OCI-LY7 (cell line): ENCODE data around the gene GLYATL2. TPM values are rescaled to one million over a fixed set of nuclear protein-coding genes. Genes with fewer than 3 reads are reported as not detected.

Source experiments
- BruUV-seq: library from RNA; stranded (reverse); fragments of 400-500 nt; replicated peaks from 2 replicates; lab custom pipeline; 2021; lab: Mats Ljungman, UMichigan
- CTCF ChIA-PET: fragments of 300-600 bp; sonication (Branson Sonifier 250); formaldehyde crosslinking; loops from one replicate; lab custom pipeline; 2022; ENCODE audit warnings: antibody characterized with exemption; ENCODE audit not compliant: unreplicated experiment; lab: Charles Lee
- POLR2A ChIA-PET: fragments of 300-600 bp; sonication (Branson Sonifier 250); formaldehyde crosslinking; loops from one replicate; lab custom pipeline; 2022; ENCODE audit warnings: antibody characterized with exemption; lab: Charles Lee
- DNase-seq: peaks from one replicate; pipeline ENCODE4 v3.0.0-alpha.2; 2015; ENCODE audit warnings: low spot score
- H2AFZ ChIP-seq: fragments of 200-600 bp; sonication (generic), shearing (Covaris generic); 2 replicates; pipeline ENCODE4 v1.6.1; 2014; ENCODE audit warnings: mild to moderate bottlenecking, antibody characterized with exemption, low read length, moderate library complexity
- H3K27ac ChIP-seq: fragments of 200-600 bp; sonication (generic); 2 replicates; pipeline ENCODE4 v1.5.1; 2014; ENCODE audit warnings: mixed run types, low read depth, mild to moderate bottlenecking, moderate library complexity, low read length, inconsistent platforms; ENCODE audit not compliant: poor library complexity, severe bottlenecking
- H3K36me3 ChIP-seq: fragments of 200-600 bp; sonication (generic); 2 replicates; pipeline ENCODE4 v1.6.1; 2014; ENCODE audit warnings: mild to moderate bottlenecking, antibody characterized with exemption, low read length, moderate library complexity, mixed read lengths; ENCODE audit not compliant: insufficient read depth
- H3K4me1 ChIP-seq: fragments of 200-600 bp; sonication (generic); 2 replicates; pipeline ENCODE4 v1.5.1; 2014; ENCODE audit warnings: mild to moderate bottlenecking, low read length; ENCODE audit not compliant: insufficient read depth, poor library complexity, severe bottlenecking
- H3K4me2 ChIP-seq: fragments of 200-600 bp; sonication (generic); 2 replicates; pipeline ENCODE4 v1.6.1; 2014; ENCODE audit warnings: mild to moderate bottlenecking, low read length
- H3K4me3 ChIP-seq: fragments of 200-600 bp; sonication (generic); 2 replicates; pipeline ENCODE4 v1.5.1; 2014; ENCODE audit warnings: mild to moderate bottlenecking, low read depth, low read length; ENCODE audit not compliant: poor library complexity, severe bottlenecking
- H3K79me2 ChIP-seq: fragments of 200-600 bp; sonication (generic); 2 replicates; pipeline ENCODE4 v1.6.1; 2016; ENCODE audit warnings: low read depth, mild to moderate bottlenecking, low read length, moderate library complexity, mixed read lengths; ENCODE audit not compliant: insufficient read depth
- H3K9me2 ChIP-seq: fragments of 200-600 bp; sonication (generic); 2 replicates; pipeline ENCODE4 v1.6.1; 2016; ENCODE audit warnings: mild to moderate bottlenecking, low read length, mixed read lengths; ENCODE audit not compliant: insufficient read depth
- H3K9me3 ChIP-seq: fragments of 200-600 bp; sonication (generic); 2 replicates; pipeline ENCODE4 v1.6.1; 2014; ENCODE audit warnings: mild to moderate bottlenecking, mixed run types, low read length, mixed read lengths
- H4K20me1 ChIP-seq: fragments of 200-600 bp; sonication (generic); 2 replicates; pipeline ENCODE4 v1.6.1; 2014; ENCODE audit warnings: mild to moderate bottlenecking, antibody characterized with exemption, low read length, moderate library complexity, mixed read lengths; ENCODE audit not compliant: insufficient read depth
- CTCF ChIP-seq: fragments of 200-600 bp; sonication (generic); conservative IDR thresholded peaks from 2 replicates; pipeline ENCODE4 v1.5.1; 2014; ENCODE audit warnings: mild to moderate bottlenecking, antibody characterized with exemption, low read length, moderate library complexity, mixed read lengths
- EZH2phosphoT487 ChIP-seq: fragments of 200-600 bp; sonication (generic); IDR thresholded peaks from 2 replicates; pipeline ENCODE4 v1.6.1; 2018; ENCODE audit warnings: low read depth, borderline replicate concordance, mild to moderate bottlenecking, mixed run types, antibody characterized with exemption, low read length, moderate library complexity, mixed read lengths
- intact Hi-C: fragments of 100-400 bp; cut with micrococcal nuclease; formaldehyde crosslinking; loops from one replicate; pipeline ENCODE4 v1.10.0; 2022; ENCODE audit not compliant: unreplicated experiment
- total RNA-seq, 2 experiments: library from RNA; depleted of rRNA in 1 of 2; stranded (reverse); fragments of >200 nt in 1 of 2; shearing (Covaris generic) in 1 of 2; gene quantifications; 2 replicates each; pipeline ENCODE4 v1.2.3, GENCODE V29; 2014 to 2022

GLYATL2 gene
- total RNA-seq, 2 experiments from 2014 or later = not detected

GRCh38 chr11:58867556-58867955 is 23.1 kb upstream of the GLYATL2 start:
- Histone ChIP-seq H4K20me1 (no peaks in the 10 kb centered on the region), H3K36me3 (no peaks in the 10 kb centered on the region), H3K4me1 (no peaks in the 10 kb centered on the region), H3K4me3 (no peak overlapping the region), H3K9me3 (no peaks in the 10 kb centered on the region), H3K4me2 (no peak overlapping the region), H3K79me2 (no peaks in the 10 kb centered on the region), H3K9me2 (no peaks in the 10 kb centered on the region), H3K27ac (no peak overlapping the region), H2AFZ (no peak overlapping the region)
- ChIA-PET CTCF (no interaction called here), POLR2A (no interaction called here)
- no TSS peak for BruUV-seq
- TF ChIP-seq EZH2phosphoT487 = no peak
- TF ChIP-seq CTCF = no peak
- DNase-seq = no peak
- intact Hi-C loops = no loop called here

- Histone ChIP-seq H3K9me3 (no peaks in the 10 kb centered on the region), H3K4me2 (no peak overlapping the region), H3K79me2 (no peaks in the 10 kb centered on the region), H3K9me2 (no peaks in the 10 kb centered on the region), H4K20me1 (no peaks in the 10 kb centered on the region), H2AFZ (no peak overlapping the region), H3K36me3 (no peaks in the 10 kb centered on the region), H3K4me3 (no peak overlapping the region), H3K4me1 (no peaks in the 10 kb centered on the region), H3K27ac (no peak overlapping the region)
- TF ChIP-seq CTCF (no peak), EZH2phosphoT487 (no peak)
- ChIA-PET POLR2A (no interaction called here), CTCF (no interaction called here)
- intact Hi-C loops = no loop called here
- BruUV-seq = no TSS peak
- no peak for DNase-seq
Observed at GRCh38 chr11:58866788-58867187, 22.3 kb upstream of the GLYATL2 start.

- Histone ChIP-seq H3K36me3 (no peaks in the 10 kb centered on the region), H3K4me1 (no peaks in the 10 kb centered on the region), H3K79me2 (no peaks in the 10 kb centered on the region), H4K20me1 (no peaks in the 10 kb centered on the region), H2AFZ (no peak overlapping the region), H3K4me3 (no peak overlapping the region), H3K9me3 (no peaks in the 10 kb centered on the region), H3K9me2 (no peaks in the 10 kb centered on the region), H3K4me2 (no peak overlapping the region), H3K27ac (no peak overlapping the region)
- no TSS peak for BruUV-seq
- POLR2A ChIA-PET = no interaction called here
- CTCF ChIA-PET = no interaction called here
- no peak for DNase-seq
- TF ChIP-seq EZH2phosphoT487 (no peak), CTCF (no peak)
- intact Hi-C loops = no loop called here
Observed at GRCh38 chr11:58864335-58864734, 19.8 kb upstream of the GLYATL2 start.
